IPS DF 19.7 (cell line): ENCODE data around the gene DNAAF8.

Experiments
- DNase-seq: peaks from one replicate; pipeline ENCODE4 v3.0.0-alpha.2; 2013; ENCODE audit warnings: low read depth, low spot score

DNAAF8 gene

DNA sequence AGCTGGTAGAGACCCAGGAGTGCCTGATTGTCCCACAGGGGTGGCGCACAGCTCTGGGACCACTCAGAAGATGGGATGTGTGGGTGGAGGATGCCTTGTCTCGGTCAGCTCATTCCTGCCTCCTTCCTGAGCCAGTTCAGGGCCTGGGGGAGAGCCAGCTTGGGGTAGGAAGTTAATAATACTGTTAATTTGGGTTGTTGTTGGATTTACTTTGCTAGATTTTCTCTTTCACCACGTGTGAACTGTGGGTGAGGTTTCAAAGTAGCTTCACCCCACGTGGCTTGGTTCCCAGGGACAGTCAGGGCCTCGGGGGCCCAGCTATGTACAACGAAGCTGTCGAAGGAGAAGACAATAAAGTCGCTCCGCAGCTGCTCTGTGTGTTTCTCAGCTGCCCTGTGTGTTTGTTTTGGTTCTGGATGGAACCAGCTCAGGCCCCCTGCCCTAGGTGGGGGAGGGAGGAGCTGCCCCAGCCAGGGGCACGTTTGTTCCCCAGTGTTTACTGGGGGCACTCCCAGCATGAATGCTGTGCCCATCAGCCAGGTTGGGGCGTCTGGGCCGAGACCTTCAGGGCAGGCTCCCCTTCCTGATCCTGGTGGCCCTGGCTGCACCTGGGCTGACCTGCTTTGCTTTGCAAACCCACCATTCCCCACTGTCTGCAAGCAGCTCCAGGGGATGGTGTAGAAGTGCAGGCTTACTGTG is 38.7 kb upstream of the DNAAF8 start:
- no peak for DNase-seq

- DNase-seq: no peak
Observed at GRCh38 chr16:4696172-4696904, 38.0 kb upstream of the DNAAF8 start.

DNA sequence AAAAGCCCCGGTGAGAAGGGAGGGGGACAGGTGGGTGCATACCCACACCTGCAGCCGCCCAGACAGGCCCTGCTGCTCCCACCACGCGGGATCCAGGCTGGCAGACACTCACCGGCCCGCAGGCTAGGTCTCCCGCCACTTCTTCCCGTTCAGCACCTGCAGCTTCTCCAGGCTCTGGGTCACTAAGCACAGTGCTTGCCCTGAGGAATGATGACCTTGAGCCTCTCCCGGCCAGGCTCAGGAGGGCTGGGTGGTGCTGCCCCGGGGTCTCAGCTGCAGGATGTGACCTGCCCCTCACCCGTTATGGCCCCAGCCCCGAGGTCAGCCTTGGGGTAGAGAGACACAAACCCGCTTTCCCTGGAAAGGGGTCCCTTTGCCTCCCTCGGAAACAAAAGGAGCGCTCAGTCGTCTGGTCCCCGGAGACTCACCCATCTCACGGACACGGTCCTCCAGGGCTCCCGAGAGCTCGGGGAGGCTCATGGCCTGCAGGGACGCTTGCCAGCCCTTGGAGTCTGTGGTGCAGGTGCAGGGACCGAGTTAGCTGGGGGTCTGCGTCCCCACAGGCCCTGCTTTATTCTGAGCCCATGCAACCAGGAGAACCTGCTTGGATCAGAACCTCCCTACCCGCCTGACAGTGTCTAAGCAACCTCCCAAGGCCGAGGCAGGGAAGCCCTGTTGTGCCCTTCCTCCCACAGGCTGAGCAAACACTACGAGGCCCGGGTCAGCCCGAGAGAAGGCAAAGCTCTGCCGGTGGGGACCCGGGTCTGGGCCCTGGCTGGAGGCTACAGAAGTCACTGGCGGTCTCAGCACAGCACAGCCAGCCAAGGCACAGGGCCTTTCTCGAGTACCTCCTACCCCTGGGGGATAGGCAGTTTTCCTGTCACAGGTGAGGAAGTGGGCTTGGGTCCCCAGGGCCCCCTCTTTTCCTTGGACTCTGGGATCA is 37.2 kb upstream of the DNAAF8 start:
- no peak for DNase-seq

- DNase-seq: no peak
Observed at GRCh38 chr16:4697848-4698291, 36.5 kb upstream of the DNAAF8 start.

DNA sequence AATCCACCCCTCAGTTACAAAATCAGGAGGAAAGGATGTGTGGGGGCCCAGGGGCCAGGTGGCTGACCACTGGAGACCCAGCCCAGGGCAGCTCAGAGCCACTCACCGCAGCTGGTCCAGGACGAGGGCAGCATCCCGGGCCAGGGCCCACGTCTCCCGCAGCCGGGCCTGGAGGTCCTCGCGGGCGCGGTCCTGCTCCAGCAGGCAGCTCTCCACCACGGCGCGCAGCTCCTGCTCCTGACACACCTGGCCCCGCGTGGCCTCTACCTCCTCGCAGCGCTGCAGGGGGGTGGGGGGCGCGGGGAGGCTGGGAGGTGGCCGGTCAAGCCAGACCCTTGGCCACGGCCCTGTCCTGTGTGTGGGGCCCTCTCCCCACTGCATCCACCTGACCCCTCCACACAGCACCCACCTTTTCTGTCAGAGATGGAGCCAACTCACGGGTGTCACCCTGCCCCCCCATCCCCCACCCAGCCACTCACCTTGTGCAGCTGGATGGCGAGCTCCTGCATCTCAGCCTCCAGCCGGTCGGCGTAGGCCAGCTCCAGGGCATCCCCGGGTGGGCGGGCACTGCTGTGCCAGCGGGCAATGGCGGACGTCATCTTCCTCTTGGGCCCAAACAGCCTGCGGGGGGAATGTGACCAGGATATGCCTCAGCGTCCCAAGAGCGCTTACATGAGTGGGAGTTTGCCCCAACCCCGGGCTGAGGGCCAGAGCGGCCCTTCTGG is 35.9 kb upstream of the DNAAF8 start:
- no peak for DNase-seq

DNA sequence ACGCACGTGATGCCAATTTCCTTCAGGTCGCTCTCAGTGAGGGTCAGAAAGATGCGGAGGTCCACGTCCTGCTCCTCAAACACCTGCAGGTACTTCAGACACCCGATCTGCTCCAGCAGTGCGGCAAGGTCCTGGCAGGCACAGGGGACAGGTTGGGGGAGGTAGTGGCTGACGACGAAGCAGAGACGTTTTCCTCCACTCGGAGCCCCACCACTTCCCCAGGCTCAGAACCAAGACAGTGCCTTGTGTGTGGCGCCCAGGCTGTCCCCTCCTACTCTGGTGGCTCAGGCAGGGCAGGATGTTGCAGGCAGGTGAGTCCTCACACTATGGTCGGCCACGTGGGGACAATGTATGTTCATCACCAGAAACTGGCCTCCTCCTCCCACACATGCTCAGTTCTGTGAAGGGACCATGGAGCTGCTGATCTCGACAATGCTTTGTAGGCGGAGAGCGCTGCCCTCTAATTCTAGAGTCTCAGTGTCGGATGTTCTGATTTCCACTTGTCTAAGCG is 35.2 kb upstream of the DNAAF8 start:
- no peak for DNase-seq

GRCh38 chr16:4700380-4700996 is 33.8 kb upstream of the DNAAF8 start:
- DNase-seq: no peak

- DNase-seq: no peak
Observed at GRCh38 chr16:4700997-4701743, 33.2 kb upstream of the DNAAF8 start.

DNA sequence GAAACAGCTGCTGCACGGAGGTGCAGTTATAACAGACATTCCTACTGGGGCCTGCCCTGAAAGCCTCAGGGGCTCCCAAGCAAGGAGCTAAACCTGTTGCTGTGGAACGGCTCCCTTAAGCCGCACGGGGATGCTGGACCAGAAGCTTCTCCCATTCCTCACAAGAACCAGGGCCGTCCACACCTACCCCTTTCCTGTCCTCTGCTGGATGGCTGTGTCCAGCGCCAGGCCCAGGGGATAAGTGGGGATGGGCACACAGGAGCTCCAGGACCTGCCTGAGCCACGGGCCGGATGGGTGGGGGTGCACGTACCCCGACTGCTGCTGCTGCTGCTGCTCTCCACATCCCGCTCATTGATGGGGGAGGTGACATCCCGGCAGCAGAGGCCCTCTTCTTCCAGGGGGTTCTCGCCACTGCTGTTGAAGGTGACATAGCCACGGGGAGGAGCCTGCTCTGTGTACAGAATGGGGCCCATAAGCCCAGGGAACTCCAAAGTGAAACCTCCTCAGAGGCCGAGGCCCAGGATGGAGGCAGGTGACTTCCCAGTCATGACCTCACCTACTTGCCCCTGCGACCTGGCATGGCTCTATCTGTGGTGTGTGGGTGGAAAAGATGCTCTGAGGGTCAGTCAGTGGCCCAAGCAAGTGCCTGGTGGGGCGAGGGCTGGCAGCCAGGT is 32.4 kb upstream of the DNAAF8 start:
- no peak for DNase-seq

DNA sequence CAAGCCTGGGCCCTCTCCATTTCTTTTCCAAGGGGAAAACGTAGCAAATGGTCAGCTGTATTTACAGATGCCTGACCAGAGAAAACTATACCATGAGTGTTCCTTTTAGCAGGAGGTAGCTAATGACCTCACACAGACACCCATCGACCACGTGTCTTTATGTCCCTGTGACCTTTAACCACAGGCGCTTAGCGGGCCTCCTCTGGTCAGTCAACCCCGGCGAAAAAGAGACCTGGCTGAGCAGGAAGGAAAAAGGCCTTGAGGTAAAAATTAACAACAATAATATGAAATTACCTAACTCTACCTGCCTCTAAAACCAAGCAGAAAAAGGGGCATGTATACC is 31.9 kb upstream of the DNAAF8 start:
- DNase-seq: no peak

DNA sequence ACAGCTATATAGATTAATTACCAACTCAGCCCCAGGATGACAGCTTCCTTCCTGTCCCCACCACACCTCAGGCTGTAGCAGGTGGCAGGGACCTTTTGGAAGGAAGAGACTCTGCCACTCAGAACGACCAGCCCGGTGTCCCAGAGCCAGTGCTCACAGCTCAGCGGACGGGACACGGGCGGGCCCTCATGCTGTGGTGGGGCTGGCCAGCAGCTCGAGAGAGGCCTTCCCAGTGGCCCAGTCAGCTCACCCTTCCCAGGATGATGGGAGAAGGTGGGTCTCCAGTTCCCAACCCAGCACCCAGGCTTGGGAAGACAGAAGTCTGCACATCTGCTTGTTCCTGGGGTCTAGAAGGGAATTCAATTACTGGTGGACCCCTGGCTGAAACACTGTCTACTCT is 30.4 kb upstream of the DNAAF8 start:
- no peak for DNase-seq

DNA sequence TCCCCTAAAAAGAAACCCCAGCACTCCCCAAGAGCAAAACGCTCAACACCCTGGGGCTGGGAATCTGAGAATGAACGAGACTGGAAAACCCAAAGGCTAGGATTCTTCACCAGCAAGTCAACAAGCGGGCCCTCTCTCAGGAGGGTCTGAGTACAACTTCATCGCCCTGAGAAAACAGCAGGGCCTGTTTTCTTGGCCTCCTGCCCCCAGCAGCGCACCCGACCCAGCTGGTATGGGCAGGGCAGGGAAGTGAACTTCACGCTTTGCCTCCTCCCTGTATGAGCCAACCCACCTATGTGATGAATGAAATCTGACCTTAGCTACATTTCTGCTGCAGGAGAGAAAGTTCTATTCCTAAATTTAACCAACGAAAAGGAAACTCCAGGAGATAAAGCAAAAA is 29.8 kb upstream of the DNAAF8 start:
- DNase-seq: no peak

DNA sequence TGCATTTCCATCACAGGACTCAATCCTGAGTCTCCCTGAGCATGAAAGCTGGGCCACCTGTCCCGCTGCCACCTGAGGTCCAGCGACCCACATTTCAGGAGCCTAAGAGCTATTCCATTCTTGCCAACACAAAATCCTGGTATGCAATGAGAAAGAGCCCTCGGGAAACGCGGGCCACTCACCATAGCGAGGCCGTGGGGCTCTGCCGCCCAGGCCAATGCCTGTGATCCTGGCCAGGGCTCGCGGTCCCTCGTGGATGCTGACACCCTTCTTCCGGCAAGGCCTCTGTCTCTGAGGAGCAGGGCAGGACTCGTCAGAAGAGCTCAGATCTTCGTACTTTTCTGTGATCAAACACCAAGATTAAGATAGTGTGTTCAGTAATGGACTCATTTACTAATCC is 29.4 kb upstream of the DNAAF8 start:
- no peak for DNase-seq

DNA sequence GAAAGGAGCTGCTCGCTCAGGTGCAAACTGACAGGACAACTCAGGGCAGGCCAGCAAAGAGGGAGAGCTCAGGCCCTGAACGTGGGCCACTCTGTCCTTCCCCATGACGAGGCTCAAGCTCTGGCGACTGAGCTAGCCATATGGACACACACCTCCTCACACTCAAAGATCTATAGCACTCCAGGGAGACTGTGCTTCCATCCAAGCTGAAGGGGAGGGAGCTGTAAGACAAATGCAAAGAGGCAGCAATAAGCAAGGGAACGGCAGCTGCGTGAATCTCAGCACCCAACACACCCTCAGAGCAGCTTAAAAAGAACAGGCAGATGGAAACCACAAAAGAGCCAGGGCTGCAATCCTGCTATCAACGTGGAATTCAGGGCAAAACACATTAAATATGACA is 27.5 kb upstream of the DNAAF8 start:
- DNase-seq: no peak

DNA sequence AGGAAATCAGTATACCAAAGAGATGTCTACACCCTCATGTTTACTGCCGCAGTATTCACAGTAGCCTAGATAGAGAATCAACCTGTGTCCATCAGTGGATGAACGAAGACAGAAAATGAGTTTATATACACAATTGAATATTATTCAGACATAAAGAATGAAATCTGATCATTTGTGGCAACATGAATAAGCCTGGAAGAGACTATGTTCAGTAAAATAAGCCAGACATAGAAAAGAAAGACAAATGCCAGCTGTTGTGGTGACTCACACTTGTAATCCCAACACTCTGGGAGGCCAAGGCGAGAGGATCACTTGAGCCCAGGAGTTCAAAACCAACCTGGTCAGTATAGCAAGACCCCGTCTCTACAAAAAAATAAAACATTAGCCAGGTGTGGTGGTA is 24.9 kb upstream of the DNAAF8 start:
- DNase-seq: no peak

- DNase-seq: no peak
Observed at GRCh38 chr16:4713663-4714501, 20.5 kb upstream of the DNAAF8 start.

GRCh38 chr16:4714996-4715395 is 19.3 kb upstream of the DNAAF8 start:
- no peak for DNase-seq

GRCh38 chr16:4718466-4718865 is 15.9 kb upstream of the DNAAF8 start:
- DNase-seq: no peak
